HG02678 (cell line): ENCODE data around the gene UBA3.

Experiments
- ATAC-seq: cut with Tn5 transposase; IDR thresholded peaks from one replicate; pipeline ENCODE4 v1.9.1; 2021; ENCODE audit warnings: mild to moderate bottlenecking, moderate library complexity; ENCODE audit not compliant: unreplicated experiment

UBA3 gene

GRCh38 chr3:69102384-69102783 lies 22.2 kb upstream of the UBA3 start:
- no peak for ATAC-seq

GRCh38 chr3:69099576-69099975 lies 19.4 kb upstream of the UBA3 start:
- ATAC-seq: no peak

GRCh38 chr3:69097407-69098086 lies 17.4 kb upstream of the UBA3 start:
- no peak for ATAC-seq

- no peak for ATAC-seq
Measured at GRCh38 chr3:69096299-69096698, 16.1 kb upstream of the UBA3 start.

- peak; percentile 29 for ATAC-seq
Measured at GRCh38 chr3:69095636-69096035, 15.5 kb upstream of the UBA3 start.

GRCh38 chr3:69094467-69095205 lies 14.5 kb upstream of the UBA3 start:
- no peak for ATAC-seq

GRCh38 chr3:69092030-69092516 lies 11.9 kb upstream of the UBA3 start:
- peak; percentile 72 for ATAC-seq

- no peak for ATAC-seq
Measured at GRCh38 chr3:69091389-69092029, 11.3 kb upstream of the UBA3 start.

- ATAC-seq: no peak
Measured at GRCh38 chr3:69090021-69090420, 9.9 kb upstream of the UBA3 start.

GRCh38 chr3:69088063-69088462 lies 7.9 kb upstream of the UBA3 start:
- peak; percentile 28 for ATAC-seq

- ATAC-seq: no peak
Measured at GRCh38 chr3:69087030-69087791, 7.0 kb upstream of the UBA3 start.

- ATAC-seq: no peak
Measured at GRCh38 chr3:69085833-69086722, 5.9 kb upstream of the UBA3 start.

GRCh38 chr3:69085168-69085832 lies 5.1 kb upstream of the UBA3 start:
- no peak for ATAC-seq

GRCh38 chr3:69084326-69085167 lies 4.4 kb upstream of the UBA3 start, which contains the start of gene ARL6IP5:
TSS of gene ARL6IP5 (plus strand) at chr3:69084937. CDS start at chr3:69085048, 111 bp downstream.
- ATAC-seq: peak; percentile 52

- peak; percentile 58 for ATAC-seq
Measured at GRCh38 chr3:69082805-69083204, 2.6 kb upstream of the UBA3 start.

- no peak for ATAC-seq
Measured at GRCh38 chr3:69082361-69082760, 2.2 kb upstream of the UBA3 start.

GRCh38 chr3:69081583-69082262 lies 1.6 kb upstream of the UBA3 start:
- ATAC-seq: no peak
